HepG2 (cell line): Measurements from ENCODE around the gene ZMAT2. TPM values are rescaled to one million over a fixed set of nuclear protein-coding genes. Genes with fewer than 3 reads are reported as not detected.

ENCODE experiments used
- ADNP ChIP-seq: sonication (generic); formaldehyde crosslinking; IDR thresholded peaks from 2 replicates; pipeline ENCODE4 v1.4.0; 2020; ENCODE audit warnings: missing genetic modification reagents
- CENPT ChIP-seq: sonication (generic); formaldehyde crosslinking; IDR thresholded peaks from 2 replicates; pipeline ENCODE4 v1.8.0; 2022; ENCODE audit warnings: low read depth, mild to moderate bottlenecking, moderate library complexity, missing genetic modification reagents
- DRAP1 ChIP-seq: IDR thresholded peaks from 2 replicates; pipeline ENCODE4 v1.6.1; 2016; ENCODE audit warnings: missing genetic modification reagents, missing compliant biosample characterization
- HMG20B ChIP-seq: conservative IDR thresholded peaks from 2 replicates; pipeline ENCODE4 v1.6.1; 2016; ENCODE audit warnings: missing genetic modification reagents, missing compliant biosample characterization
- IKZF5 ChIP-seq: IDR thresholded peaks from 2 replicates; pipeline ENCODE4 v1.6.1; 2018; ENCODE audit warnings: missing genetic modification reagents, mild to moderate bottlenecking, missing compliant biosample characterization
- KDM2A ChIP-seq: sonication (generic); formaldehyde crosslinking; IDR thresholded peaks from 2 replicates; pipeline ENCODE4 v1.4.0; 2020; ENCODE audit warnings: low read depth, missing genetic modification reagents, borderline replicate concordance
- MAX ChIP-seq: IDR thresholded peaks from 2 replicates; pipeline ENCODE4 v1.6.1; 2012; ENCODE audit warnings: inconsistent platforms
- PBX2 ChIP-seq: IDR thresholded peaks from 2 replicates; pipeline ENCODE4 v1.6.1; 2016; ENCODE audit warnings: control low read depth
- POLR2G ChIP-seq: fragments of 200-400 bp; formaldehyde crosslinking; IDR thresholded peaks from 2 replicates; pipeline ENCODE4 v1.6.1; 2018; ENCODE audit warnings: mild to moderate bottlenecking, low read depth, low read length, moderate library complexity
- SAP130 ChIP-seq: IDR thresholded peaks from 2 replicates; pipeline ENCODE4 v1.6.1; 2016; ENCODE audit warnings: low read depth
- TFDP2 ChIP-seq: sonication (generic); formaldehyde crosslinking; IDR thresholded peaks from 2 replicates; pipeline ENCODE4 v1.4.0; 2020; ENCODE audit warnings: missing genetic modification reagents
- ZBTB21 ChIP-seq: sonication (generic); formaldehyde crosslinking; IDR thresholded peaks from 2 replicates; pipeline ENCODE4 v1.4.0; 2020; ENCODE audit warnings: missing genetic modification reagents
- ZBTB33 ChIP-seq: sonication (generic); formaldehyde crosslinking; IDR thresholded peaks from 2 replicates; pipeline ENCODE4 v1.4.0; 2020; ENCODE audit warnings: missing genetic modification reagents
- ZBTB49 ChIP-seq: sonication (generic); formaldehyde crosslinking; IDR thresholded peaks from 2 replicates; pipeline ENCODE4 v1.4.0; 2020; ENCODE audit warnings: missing genetic modification reagents, borderline replicate concordance
- ZMAT3 ChIP-seq: sonication (generic); formaldehyde crosslinking; conservative IDR thresholded peaks from 2 replicates; pipeline ENCODE4 v1.7.0; 2021; ENCODE audit warnings: missing genetic modification reagents
- ZNF17 ChIP-seq: sonication (generic); formaldehyde crosslinking; IDR thresholded peaks from 2 replicates; pipeline ENCODE4 v1.5.0; 2020; ENCODE audit warnings: mild to moderate bottlenecking, missing genetic modification reagents
- ZNF343 ChIP-seq: sonication (generic); formaldehyde crosslinking; IDR thresholded peaks from 2 replicates; pipeline ENCODE4 v1.4.0; 2020; ENCODE audit warnings: mild to moderate bottlenecking, missing genetic modification reagents
- ZNF503 ChIP-seq: sonication (generic); formaldehyde crosslinking; IDR thresholded peaks from 2 replicates; pipeline ENCODE4 v1.4.0; 2020; ENCODE audit warnings: missing genetic modification reagents
- ZNF644 ChIP-seq: IDR thresholded peaks from 2 replicates; pipeline ENCODE4 v1.6.1; 2016; ENCODE audit warnings: low read depth
- polyA plus RNA-seq, 8 experiments: library from polyadenylated mRNA; depleted of rRNA in 3 of 8; stranded (reverse) in 7 of 8; unstranded in 1 of 8; fragments of >200 nt; fragmentation: Illumina TruSeq in 4 of 8; extraction: Trizol in 4 of 8; gene quantifications; 2 replicates each; pipeline versions ENCODE4 v1.2.1 to v1.2.3, GENCODE V29; 2011 to 2016; ENCODE audit warnings: low read depth in 4 of 8, missing spikeins in 1 of 8, mixed read lengths in 1 of 8; ENCODE audit not compliant: insufficient read depth in 1 of 8
- total RNA-seq, 5 experiments: library from RNA; depleted of rRNA; stranded (reverse); fragments of >200 nt; fragmentation: Illumina TruSeq; extraction: Trizol; gene quantifications; 2 replicates each; pipeline ENCODE4 v1.2.3, GENCODE V29; 2016; ENCODE audit warnings: low read depth in 1 of 5

The ZMAT2 gene
- total and polyA plus RNA-seq, 2 of the 13 experiments (the other 11 are each of a cell fraction or from before 2014, with no cell fraction given): 35.4 to 92.8 TPM

- TF ChIP-seq ZNF343 (CRISPR knock-in tag): no peak
- TF ChIP-seq ADNP (CRISPR knock-in tag): no peak
- peak; percentile 72; the same call in 1 of the 2 replicates for TF ChIP-seq DRAP1
- TF ChIP-seq POLR2G: peak; percentile 65
- peak; percentile 55; the same call in 1 of the 2 replicates for TF ChIP-seq ZNF644 (CRISPR knock-in tag)
- peak; percentile 53; the same call in 1 of the 2 replicates for TF ChIP-seq HMG20B (CRISPR knock-in tag)
- no peak for TF ChIP-seq ZNF17 (CRISPR knock-in tag)
- TF ChIP-seq TFDP2 (CRISPR knock-in tag): peak; percentile 52; the same call in 1 of the 2 replicates
- peak; percentile 96; the same call in 1 of the 2 replicates for TF ChIP-seq IKZF5 (CRISPR knock-in tag)
- TF ChIP-seq SAP130: peak; percentile 93
- TF ChIP-seq MAX: 0 out of 2 replicates have a peak, but pooled peaks have one; percentile 43
- TF ChIP-seq ZBTB49: no peak
- TF ChIP-seq CENPT: 0 out of 2 replicates have a peak, but pooled peaks have one; percentile 54
- no peak for TF ChIP-seq ZMAT3 (CRISPR knock-in tag)
- TF ChIP-seq PBX2 (CRISPR knock-in tag): no peak
- peak; percentile 80 for TF ChIP-seq ZBTB21 (CRISPR knock-in tag)
- peak; percentile 67; the same call in 1 of the 2 replicates for TF ChIP-seq ZNF503 (CRISPR knock-in tag)
- TF ChIP-seq ZBTB33: peak; percentile 42; the same call in 1 of the 2 replicates
- peak; percentile 61 for TF ChIP-seq KDM2A (CRISPR knock-in tag)
These were observed 10.8 kb downstream of the ZMAT2 start (continued) for GRCh38 chr5:140710899-140711552.
